HEK293 (cell line): ENCODE data around the gene CTR9.

ENCODE experiments used
- CTCF ChIA-PET: fragments of 350-600 bp; formaldehyde crosslinking; extraction: SDS; loops from one replicate; lab custom pipeline; 2021; ENCODE audit warnings: antibody characterized with exemption; lab: Yijun Ruan, JAX
- POLR2A ChIA-PET: fragments of 300-600 bp; formaldehyde crosslinking; extraction: SDS; loops from one replicate; lab custom pipeline; 2020; ENCODE audit warnings: antibody characterized with exemption, inconsistent platforms; lab: Yijun Ruan, JAX
- H3K27ac ChIP-seq: fragments of 200-500 bp; sonication (Bioruptor generic); 2 replicates; pipeline ENCODE4 v1.5.1; 2014; ENCODE audit warnings: low read depth, low read length, control low read depth, inconsistent platforms; ENCODE audit errors: extremely low read depth
- H3K36me3 ChIP-seq, 2 experiments: fragments of 200-500 bp in 1 of 2; sonication (Bioruptor generic) in 1 of 2; 1 replicate in 1 of 2; 2 replicates in 1 of 2; pipeline ENCODE4 v1.5.1; 2014 to 2017; ENCODE audit warnings: inconsistent platforms in 2 of 2, low read length in 2 of 2; ENCODE audit not compliant: control insufficient read depth in 2 of 2, insufficient read depth in 1 of 2
- H3K4me1 ChIP-seq: fragments of 200-500 bp; sonication (Bioruptor generic); 2 replicates; pipeline ENCODE4 v1.5.1; 2014; ENCODE audit warnings: mild to moderate bottlenecking, low read length, inconsistent platforms; ENCODE audit not compliant: control insufficient read depth, insufficient read depth
- H3K4me3 ChIP-seq: 2 replicates; pipeline ENCODE4 v1.5.1; 2011; ENCODE audit warnings: low read depth, mild to moderate bottlenecking, control low read depth, low read length, moderate library complexity
- H3K9me3 ChIP-seq: fragments of 200-500 bp; sonication (Bioruptor generic); 2 replicates; pipeline ENCODE4 v1.5.1; 2014; ENCODE audit warnings: low read depth, low read length, inconsistent platforms; ENCODE audit not compliant: control insufficient read depth, insufficient read depth
- GLIS1 ChIP-seq: fragments of 450-650 bp; formaldehyde crosslinking; IDR thresholded peaks from 2 replicates; pipeline ENCODE4 v1.5.1; 2016; ENCODE audit warnings: missing biosample characterization, missing genetic modification characterization
- KLF16 ChIP-seq: fragments of 450-650 bp; formaldehyde crosslinking; IDR thresholded peaks from 2 replicates; pipeline ENCODE4 v1.5.1; 2017; ENCODE audit warnings: missing biosample characterization, missing genetic modification characterization
- SP2 ChIP-seq: fragments of 450-650 bp; formaldehyde crosslinking; IDR thresholded peaks from 2 replicates; pipeline ENCODE4 v1.5.1; 2016; ENCODE audit warnings: missing biosample characterization, missing genetic modification characterization
- SP7 ChIP-seq: fragments of 450-650 bp; formaldehyde crosslinking; IDR thresholded peaks from 2 replicates; pipeline ENCODE4 v1.5.1; 2016; ENCODE audit warnings: missing biosample characterization, missing genetic modification characterization
- ZBTB1 ChIP-seq: fragments of 450-650 bp; formaldehyde crosslinking; IDR thresholded peaks from 2 replicates; pipeline ENCODE4 v1.5.1; 2016; ENCODE audit warnings: missing biosample characterization, missing genetic modification characterization
- ZBTB20 ChIP-seq: fragments of 450-650 bp; formaldehyde crosslinking; IDR thresholded peaks from 2 replicates; pipeline ENCODE4 v1.5.1; 2016; ENCODE audit warnings: missing biosample characterization, missing genetic modification characterization
- ZBTB21 ChIP-seq: fragments of 450-650 bp; formaldehyde crosslinking; IDR thresholded peaks from 2 replicates; pipeline ENCODE4 v1.5.1; 2017; ENCODE audit warnings: missing biosample characterization, missing genetic modification characterization
- ZBTB44 ChIP-seq: fragments of 450-650 bp; IDR thresholded peaks from 2 replicates; pipeline ENCODE4 v1.5.1; 2018; ENCODE audit warnings: missing biosample characterization, mild to moderate bottlenecking, missing genetic modification characterization
- ZBTB48 ChIP-seq: fragments of 450-650 bp; formaldehyde crosslinking; IDR thresholded peaks from 2 replicates; pipeline ENCODE4 v1.5.1; 2016; ENCODE audit warnings: missing biosample characterization, missing genetic modification characterization
- ZBTB8A ChIP-seq: fragments of 450-650 bp; formaldehyde crosslinking; IDR thresholded peaks from 2 replicates; pipeline ENCODE4 v1.5.1; 2016; ENCODE audit warnings: missing biosample characterization, missing genetic modification characterization
- ZFP69B ChIP-seq: fragments of 450-650 bp; formaldehyde crosslinking; IDR thresholded peaks from 2 replicates; pipeline ENCODE4 v1.5.1; 2016; ENCODE audit warnings: missing biosample characterization, missing genetic modification characterization
- ZNF132 ChIP-seq: fragments of 450-650 bp; formaldehyde crosslinking; IDR thresholded peaks from 2 replicates; pipeline ENCODE4 v1.5.1; 2017; ENCODE audit warnings: missing biosample characterization, missing genetic modification characterization, borderline replicate concordance
- ZNF223 ChIP-seq: fragments of 450-650 bp; formaldehyde crosslinking; IDR thresholded peaks from 2 replicates; pipeline ENCODE4 v1.5.1; 2016; ENCODE audit warnings: missing biosample characterization, missing genetic modification characterization
- ZNF341 ChIP-seq: fragments of 450-650 bp; formaldehyde crosslinking; IDR thresholded peaks from 2 replicates; pipeline ENCODE4; 2016; ENCODE audit warnings: low read depth, missing biosample characterization, missing genetic modification characterization
- ZNF391 ChIP-seq: fragments of 450-650 bp; formaldehyde crosslinking; IDR thresholded peaks from 2 replicates; pipeline ENCODE4 v1.5.1; 2016; ENCODE audit warnings: low read depth, missing biosample characterization, missing genetic modification characterization, borderline replicate concordance
- ZNF629 ChIP-seq: fragments of 450-650 bp; formaldehyde crosslinking; IDR thresholded peaks from 2 replicates; pipeline ENCODE4 v1.5.1; 2017; ENCODE audit warnings: missing biosample characterization, missing genetic modification characterization
- ZNF660 ChIP-seq: fragments of 450-650 bp; IDR thresholded peaks from 2 replicates; pipeline ENCODE4 v1.5.1; 2018; ENCODE audit warnings: missing biosample characterization, mild to moderate bottlenecking, missing genetic modification characterization
- ZSCAN23 ChIP-seq: fragments of 450-650 bp; formaldehyde crosslinking; IDR thresholded peaks from 2 replicates; pipeline ENCODE4 v1.5.1; 2016; ENCODE audit warnings: missing biosample characterization, missing genetic modification characterization
- TF ChIP-seq, protein P1 (sequence below): fragments of 450-650 bp; formaldehyde crosslinking; IDR thresholded peaks from 2 replicates; pipeline ENCODE4 v1.5.1; 2016; ENCODE audit warnings: missing biosample characterization, missing genetic modification characterization
- TF ChIP-seq, protein P2 (sequence below): fragments of 450-650 bp; formaldehyde crosslinking; IDR thresholded peaks from 2 replicates; pipeline ENCODE4 v1.5.1; 2017; ENCODE audit warnings: missing biosample characterization, missing genetic modification characterization
- TF ChIP-seq, protein P3 (sequence below): fragments of 450-650 bp; formaldehyde crosslinking; IDR thresholded peaks from 2 replicates; pipeline ENCODE4 v1.5.1; 2017; ENCODE audit warnings: missing biosample characterization, mild to moderate bottlenecking, missing genetic modification characterization, moderate library complexity

CTR9 gene

DNA sequence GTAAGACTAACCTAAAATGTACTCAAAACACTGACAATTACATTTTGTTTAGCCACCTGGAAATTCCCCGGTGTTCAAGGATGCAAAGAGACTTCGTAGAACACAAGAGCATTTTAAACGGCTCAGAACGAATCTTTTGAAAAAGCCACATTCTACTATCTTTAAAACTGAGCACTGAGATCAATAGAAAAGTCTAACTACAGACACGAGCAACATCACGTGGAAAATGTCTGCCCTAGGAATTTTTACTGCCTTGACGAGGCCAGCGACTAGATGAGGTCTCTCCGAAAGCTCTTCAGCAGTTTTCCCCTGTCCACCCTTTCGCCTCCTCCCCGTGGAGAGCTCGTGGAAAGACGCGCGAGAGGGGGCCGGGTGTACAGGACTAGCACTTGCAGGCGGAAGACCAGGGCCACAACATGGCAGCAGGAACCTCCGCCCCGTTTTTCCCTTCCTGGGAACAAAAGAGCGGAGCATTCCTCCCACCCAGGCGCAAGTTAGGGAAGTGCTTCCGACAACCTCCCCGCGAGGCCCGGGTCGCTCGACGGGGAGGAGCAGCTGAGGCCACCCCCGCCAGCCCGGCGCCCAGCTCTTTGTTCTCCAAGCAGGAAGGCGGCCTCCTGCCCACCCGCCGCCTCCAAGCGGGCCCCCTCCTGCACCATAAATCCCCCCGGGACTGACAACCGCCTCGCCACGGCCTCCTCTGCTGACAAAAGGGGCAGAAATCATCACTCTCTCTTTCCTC lies 56.6 kb downstream of the CTR9 start (continued):
- no peak for TF ChIP-seq ZNF223 (tag by site-specific recombination)
- 0 out of 2 replicates have a peak, but pooled peaks have one; percentile 9 for TF ChIP-seq ZBTB20 (tag by site-specific recombination)
- TF ChIP-seq, protein P1, sequence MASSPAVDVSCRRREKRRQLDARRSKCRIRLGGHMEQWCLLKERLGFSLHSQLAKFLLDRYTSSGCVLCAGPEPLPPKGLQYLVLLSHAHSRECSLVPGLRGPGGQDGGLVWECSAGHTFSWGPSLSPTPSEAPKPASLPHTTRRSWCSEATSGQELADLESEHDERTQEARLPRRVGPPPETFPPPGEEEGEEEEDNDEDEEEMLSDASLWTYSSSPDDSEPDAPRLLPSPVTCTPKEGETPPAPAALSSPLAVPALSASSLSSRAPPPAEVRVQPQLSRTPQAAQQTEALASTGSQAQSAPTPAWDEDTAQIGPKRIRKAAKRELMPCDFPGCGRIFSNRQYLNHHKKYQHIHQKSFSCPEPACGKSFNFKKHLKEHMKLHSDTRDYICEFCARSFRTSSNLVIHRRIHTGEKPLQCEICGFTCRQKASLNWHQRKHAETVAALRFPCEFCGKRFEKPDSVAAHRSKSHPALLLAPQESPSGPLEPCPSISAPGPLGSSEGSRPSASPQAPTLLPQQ: no peak
- no peak for TF ChIP-seq ZNF660 (tag by site-specific recombination)
- TF ChIP-seq SP2 (tag by site-specific recombination): peak; percentile 75

- H3K9me3 ChIP-seq: no peaks in the 10 kb centered on the region
- TF ChIP-seq ZNF341 (tag by site-specific recombination) (no peak), ZBTB20 (tag by site-specific recombination) (0 out of 2 replicates have a peak, but pooled peaks have one; percentile 4), GLIS1 (0 out of 2 replicates have a peak, but pooled peaks have one; percentile 3)
- TF ChIP-seq, protein P2, sequence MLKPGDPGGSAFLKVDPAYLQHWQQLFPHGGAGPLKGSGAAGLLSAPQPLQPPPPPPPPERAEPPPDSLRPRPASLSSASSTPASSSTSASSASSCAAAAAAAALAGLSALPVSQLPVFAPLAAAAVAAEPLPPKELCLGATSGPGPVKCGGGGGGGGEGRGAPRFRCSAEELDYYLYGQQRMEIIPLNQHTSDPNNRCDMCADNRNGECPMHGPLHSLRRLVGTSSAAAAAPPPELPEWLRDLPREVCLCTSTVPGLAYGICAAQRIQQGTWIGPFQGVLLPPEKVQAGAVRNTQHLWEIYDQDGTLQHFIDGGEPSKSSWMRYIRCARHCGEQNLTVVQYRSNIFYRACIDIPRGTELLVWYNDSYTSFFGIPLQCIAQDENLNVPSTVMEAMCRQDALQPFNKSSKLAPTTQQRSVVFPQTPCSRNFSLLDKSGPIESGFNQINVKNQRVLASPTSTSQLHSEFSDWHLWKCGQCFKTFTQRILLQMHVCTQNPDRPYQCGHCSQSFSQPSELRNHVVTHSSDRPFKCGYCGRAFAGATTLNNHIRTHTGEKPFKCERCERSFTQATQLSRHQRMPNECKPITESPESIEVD (tag by site-specific recombination): no peak
- peaks cover 8 to 46% of the 10 kb centered on the region in 2 experiments for H3K36me3 ChIP-seq
- H3K4me3 ChIP-seq: peak overlapping the region; percentile 99
- no peaks in the 10 kb centered on the region for H3K4me1 ChIP-seq
- ChIA-PET CTCF (interaction anchor here (1.0 to 1.6 kb wide), 4 partner anchors 13 to 38 kb away, joined by 3 to 5 read pairs (median 4); no protein-coding TSS in a partner anchor), POLR2A (interaction anchor here (0.6 to 3.6 kb wide), 48 partner anchors 10 to 1719 kb away, joined by 3 to 194 read pairs (median 10); partner anchors contain the start of genes ADM, CTR9, GALNT18 and RNF141)
- H3K27ac ChIP-seq: peak overlapping the region; percentile 90
These were observed 57.1 kb downstream of the CTR9 start for GRCh38 chr11:10808235-10808552.

- Histone ChIP-seq H3K9me3 (no peaks in the 10 kb centered on the region), H3K4me1 (no peaks in the 10 kb centered on the region), H3K4me3 (peak within 1 kb of the TSS; percentile 99), H3K36me3 (peaks cover 2 to 40% of the 10 kb centered on the region in 2 experiments), H3K27ac (peak within 1 kb of the TSS; percentile 90)
- POLR2A ChIA-PET: interaction anchor here (0.6 to 3.6 kb wide), 74 partner anchors 10 to 1718 kb away, joined by 3 to 194 read pairs (median 6); partner anchors contain the start of genes ADM, CTR9, GALNT18 and RNF141
- CTCF ChIA-PET: interaction anchor here (0.6 to 1.2 kb wide), 8 partner anchors 13 to 126 kb away, joined by 3 to 5 read pairs (median 4); no protein-coding TSS in a partner anchor
- TF ChIP-seq ZBTB44 (tag by site-specific recombination): no peak
- peak; percentile 71 for TF ChIP-seq SP7
- TF ChIP-seq ZBTB21: peak; percentile 63; the same call in 1 of the 2 replicates
- TF ChIP-seq ZBTB20 (tag by site-specific recombination): peak; percentile 79; the same call in 1 of the 2 replicates
- TF ChIP-seq ZBTB1 (tag by site-specific recombination): no peak
- TF ChIP-seq, protein P3, sequence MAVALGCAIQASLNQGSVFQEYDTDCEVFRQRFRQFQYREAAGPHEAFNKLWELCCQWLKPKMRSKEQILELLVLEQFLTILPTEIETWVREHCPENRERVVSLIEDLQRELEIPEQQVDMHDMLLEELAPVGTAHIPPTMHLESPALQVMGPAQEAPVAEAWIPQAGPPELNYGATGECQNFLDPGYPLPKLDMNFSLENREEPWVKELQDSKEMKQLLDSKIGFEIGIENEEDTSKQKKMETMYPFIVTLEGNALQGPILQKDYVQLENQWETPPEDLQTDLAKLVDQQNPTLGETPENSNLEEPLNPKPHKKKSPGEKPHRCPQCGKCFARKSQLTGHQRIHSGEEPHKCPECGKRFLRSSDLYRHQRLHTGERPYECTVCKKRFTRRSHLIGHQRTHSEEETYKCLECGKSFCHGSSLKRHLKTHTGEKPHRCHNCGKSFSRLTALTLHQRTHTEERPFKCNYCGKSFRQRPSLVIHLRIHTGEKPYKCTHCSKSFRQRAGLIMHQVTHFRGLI: no peak
- peak; percentile 33; the same call in 1 of the 2 replicates for TF ChIP-seq ZNF629 (tag by site-specific recombination)
- peak; percentile 93; the same call in 1 of the 2 replicates for TF ChIP-seq ZNF391 (tag by site-specific recombination)
- TF ChIP-seq, protein P1: peak; percentile 34
- TF ChIP-seq ZBTB48 (tag by site-specific recombination): peak; percentile 92; the same call in 1 of the 2 replicates
- peak; percentile 47; the same call in 1 of the 2 replicates for TF ChIP-seq ZBTB8A (tag by site-specific recombination)
- TF ChIP-seq ZNF132 (tag by site-specific recombination): no peak
- 0 out of 2 replicates have a peak, but pooled peaks have one; percentile 14 for TF ChIP-seq ZFP69B (tag by site-specific recombination)
- peak; percentile 62 for TF ChIP-seq KLF16 (tag by site-specific recombination)
- peak; percentile 62; the same call in 1 of the 2 replicates for TF ChIP-seq ZSCAN23 (tag by site-specific recombination)
These were observed 57.7 kb downstream of the CTR9 start, which contains the start of gene EIF4G2 for GRCh38 chr11:10808553-10809372. EIF4G2 (minus strand) TSS chr11:10808926.
